Measurements from ENCODE around the gene DLL3.

DNA sequence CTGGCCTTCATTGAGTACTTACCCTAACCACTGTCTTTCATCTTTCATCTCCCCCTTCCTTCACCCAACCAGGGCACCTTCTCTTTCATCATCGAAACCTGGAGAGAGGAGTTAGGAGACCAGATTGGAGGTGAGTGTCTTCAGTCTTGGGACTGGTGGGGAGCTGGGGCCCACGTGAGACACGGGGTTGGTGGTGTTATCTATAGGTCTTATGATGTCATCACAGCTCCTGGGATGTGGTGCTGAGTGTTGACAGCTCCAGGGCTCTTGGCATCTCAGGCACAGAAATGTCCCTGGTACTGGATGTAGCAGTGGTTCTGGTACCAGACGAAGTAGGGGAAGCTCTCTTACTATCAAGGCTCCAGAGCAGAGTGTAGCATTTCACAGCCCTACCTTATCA lies 1.8 kb downstream of the DLL3 start:
- TF ChIP-seq ZFP30 (CRISPR knock-in tag; IDR thresholded peaks at IDR 0.05) (no peak), RARB (CRISPR knock-in tag; IDR thresholded peaks at IDR 0.05) (no peak), ZNF70 (CRISPR knock-in tag; IDR thresholded peaks at IDR 0.05) (no peak)
- TF ChIP-seq, protein P1, sequence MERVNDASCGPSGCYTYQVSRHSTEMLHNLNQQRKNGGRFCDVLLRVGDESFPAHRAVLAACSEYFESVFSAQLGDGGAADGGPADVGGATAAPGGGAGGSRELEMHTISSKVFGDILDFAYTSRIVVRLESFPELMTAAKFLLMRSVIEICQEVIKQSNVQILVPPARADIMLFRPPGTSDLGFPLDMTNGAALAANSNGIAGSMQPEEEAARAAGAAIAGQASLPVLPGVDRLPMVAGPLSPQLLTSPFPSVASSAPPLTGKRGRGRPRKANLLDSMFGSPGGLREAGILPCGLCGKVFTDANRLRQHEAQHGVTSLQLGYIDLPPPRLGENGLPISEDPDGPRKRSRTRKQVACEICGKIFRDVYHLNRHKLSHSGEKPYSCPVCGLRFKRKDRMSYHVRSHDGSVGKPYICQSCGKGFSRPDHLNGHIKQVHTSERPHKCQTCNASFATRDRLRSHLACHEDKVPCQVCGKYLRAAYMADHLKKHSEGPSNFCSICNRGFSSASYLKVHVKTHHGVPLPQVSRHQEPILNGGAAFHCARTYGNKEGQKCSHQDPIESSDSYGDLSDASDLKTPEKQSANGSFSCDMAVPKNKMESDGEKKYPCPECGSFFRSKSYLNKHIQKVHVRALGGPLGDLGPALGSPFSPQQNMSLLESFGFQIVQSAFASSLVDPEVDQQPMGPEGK (CRISPR knock-in tag; IDR thresholded peaks at IDR 0.05; ENCODE audit: borderline replicate concordance): no peak
